ENCODE results near the gene DIO3.

GRCh38 chr14:101547107-101547738, 14.1 kb upstream of the DIO3 start:
- TF ChIP-seq POLR2A (IDR thresholded peaks at IDR 0.05) (no peak), CTCF (IDR thresholded peaks at IDR 0.05) (no peak)

Data from breast epithelium (tissue), 3 donors.